Measurements from ENCODE around the gene UBE2E2.
"Not testable (repeated sequence)": the region's sequence is repeated elsewhere in the genome, so short reads cannot be mapped to it uniquely, and the experiment has no call there.

UBE2E2 gene

GRCh38 chr3:23594894-23595670 lies 392.0 kb downstream of the UBE2E2 start:
- FAIRE-seq, result no peak

- no peak for FAIRE-seq
Observed at GRCh38 chr3:23595851-23596250, 392.7 kb downstream of the UBE2E2 start.

GRCh38 chr3:23600167-23600871 lies 397.2 kb downstream of the UBE2E2 start:
- no peak for FAIRE-seq

DNA sequence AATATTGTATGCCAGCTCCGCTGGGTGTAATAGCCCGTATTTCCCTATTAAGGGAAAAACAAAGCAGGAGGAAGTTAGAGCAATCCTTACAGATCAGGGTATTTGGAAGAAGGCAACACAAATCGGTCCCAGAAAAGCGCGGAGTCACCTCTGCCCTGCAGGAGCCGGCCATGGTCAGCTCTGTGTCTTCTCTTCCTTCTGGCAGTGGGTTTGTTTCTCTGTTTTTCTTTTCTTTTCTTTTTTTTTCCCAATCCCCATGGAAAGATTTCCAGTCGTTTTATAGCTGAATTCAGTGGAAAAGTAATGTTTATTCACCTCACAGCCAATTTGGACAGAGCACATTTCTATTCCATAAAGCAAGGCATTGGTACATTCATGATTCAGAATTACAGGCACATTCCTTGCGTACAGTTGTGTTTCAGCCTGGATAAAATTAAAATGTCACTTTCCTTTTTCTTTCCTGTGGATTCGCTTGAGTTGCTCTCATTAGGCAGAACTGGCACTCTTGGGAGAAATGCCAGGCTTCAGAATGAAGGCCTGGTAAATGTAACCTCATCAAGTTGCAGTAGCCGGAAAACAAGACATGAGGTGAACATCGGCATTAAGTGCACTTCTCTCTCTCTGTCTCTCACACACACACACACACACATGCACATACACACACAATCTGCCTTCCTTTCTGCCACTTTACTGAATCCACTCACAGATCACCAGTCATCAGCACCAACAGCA lies 398.1 kb downstream of the UBE2E2 start:
- no peak for FAIRE-seq

- no peak for FAIRE-seq
Observed at GRCh38 chr3:23602971-23603370, 399.8 kb downstream of the UBE2E2 start.

GRCh38 chr3:23607184-23607847 lies 404.2 kb downstream of the UBE2E2 start:
- FAIRE-seq, result no peak

- no peak for FAIRE-seq
Observed at GRCh38 chr3:23608650-23609049, 405.5 kb downstream of the UBE2E2 start.

GRCh38 chr3:23611737-23612295 lies 408.7 kb downstream of the UBE2E2 start:
- no peak for FAIRE-seq

- FAIRE-seq, result no peak
Observed at GRCh38 chr3:23612296-23612891, 409.3 kb downstream of the UBE2E2 start.

GRCh38 chr3:23615068-23615467 lies 411.9 kb downstream of the UBE2E2 start:
- FAIRE-seq, result no peak

- FAIRE-seq, result not testable (repeated sequence)
Observed at GRCh38 chr3:23618475-23618874, 415.3 kb downstream of the UBE2E2 start.

- FAIRE-seq, result no peak
Observed at GRCh38 chr3:23619705-23620637, 416.8 kb downstream of the UBE2E2 start.

GRCh38 chr3:23620638-23621015 lies 417.5 kb downstream of the UBE2E2 start:
- no peak for FAIRE-seq

- no peak for FAIRE-seq
Observed at GRCh38 chr3:23623844-23624243, 420.7 kb downstream of the UBE2E2 start.

- no peak for FAIRE-seq
Observed at GRCh38 chr3:23624305-23624704, 421.2 kb downstream of the UBE2E2 start.

- FAIRE-seq, result no peak
Observed at GRCh38 chr3:23626442-23626841, 423.3 kb downstream of the UBE2E2 start.

GRCh38 chr3:23629181-23629894 lies 426.2 kb downstream of the UBE2E2 start:
- FAIRE-seq, result no peak

DNA sequence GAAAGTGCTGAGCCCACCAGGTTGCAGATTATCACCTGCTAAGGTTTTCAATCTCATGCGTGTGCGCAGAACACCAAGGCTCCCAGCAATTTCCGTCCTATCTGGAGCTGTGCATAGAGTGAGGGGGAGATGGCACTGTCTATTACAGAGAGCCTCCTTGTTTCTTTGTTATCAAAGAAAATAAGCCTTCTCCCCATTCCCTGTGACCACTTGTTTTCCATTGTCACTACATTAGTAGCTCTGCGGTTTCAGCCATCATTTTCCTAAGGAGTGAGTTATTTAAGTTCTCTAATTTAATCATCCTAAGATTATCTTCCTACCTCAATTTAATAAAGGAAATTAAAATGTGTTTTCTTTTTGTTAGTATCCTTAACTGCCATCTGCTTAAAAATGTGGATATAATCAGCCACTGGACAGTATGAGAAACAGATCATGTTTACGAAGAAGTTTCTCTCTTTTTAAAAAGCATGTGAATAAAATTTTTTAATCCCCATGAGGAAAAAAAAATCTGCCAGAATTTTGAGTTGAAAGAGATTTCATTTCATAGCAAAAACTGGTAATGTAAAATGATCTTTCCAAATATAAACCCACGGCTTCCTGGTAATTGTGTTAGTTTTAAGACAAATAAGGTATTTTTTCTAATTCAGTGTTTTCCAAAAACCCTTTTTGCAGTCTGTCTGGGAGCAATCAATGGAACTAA lies 430.3 kb downstream of the UBE2E2 start:
- FAIRE-seq, result no peak

GRCh38 chr3:23637339-23637738 lies 434.2 kb downstream of the UBE2E2 start:
- no peak for FAIRE-seq
